Activated gamma-delta T cell (primary cell): ENCODE data around the gene UBE2I.
"Not testable (repeated sequence)": the region's sequence is repeated elsewhere in the genome, so short reads cannot be mapped to it uniquely, and the experiment has no call there.

Source experiments
- DNase-seq: peaks from one replicate; lab custom pipeline; 2025; lab: John Stamatoyannopoulos, UW

The UBE2I gene

DNA sequence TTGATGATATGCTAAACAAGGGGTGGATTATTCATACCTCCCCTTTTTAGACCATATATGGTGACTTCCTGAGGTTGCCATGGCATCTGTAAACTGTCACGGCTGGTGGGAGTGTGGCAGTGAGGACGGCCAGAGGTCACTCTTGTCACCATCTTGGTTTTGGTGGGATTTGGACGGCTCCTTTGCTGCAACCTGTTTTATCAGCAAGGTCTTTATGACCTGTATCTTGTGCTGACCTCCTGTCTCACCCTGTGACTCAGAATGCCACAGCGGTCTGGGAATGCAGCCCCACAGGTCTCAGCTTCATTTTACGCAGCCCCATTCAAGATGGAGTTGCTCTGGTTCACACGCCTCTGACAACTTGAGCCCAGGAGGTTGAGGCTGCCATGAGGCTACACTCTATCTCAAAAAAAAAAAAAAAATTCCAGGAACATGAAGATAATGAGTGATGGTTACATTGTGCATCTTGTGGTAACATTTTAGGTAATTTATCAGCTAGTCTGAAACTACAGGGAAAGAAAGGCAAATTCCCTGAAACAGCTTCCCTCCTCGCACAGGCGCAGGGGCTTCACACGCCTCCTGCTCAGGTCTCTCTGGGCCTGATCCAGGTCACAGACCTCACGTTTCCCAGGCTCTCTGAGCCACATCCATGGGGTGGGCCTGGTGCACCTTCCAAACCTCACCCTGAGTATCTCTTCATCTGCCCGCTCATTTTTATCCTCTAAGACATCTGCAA, 15.3 kb upstream of the UBE2I start:
- no peak for DNase-seq

DNA sequence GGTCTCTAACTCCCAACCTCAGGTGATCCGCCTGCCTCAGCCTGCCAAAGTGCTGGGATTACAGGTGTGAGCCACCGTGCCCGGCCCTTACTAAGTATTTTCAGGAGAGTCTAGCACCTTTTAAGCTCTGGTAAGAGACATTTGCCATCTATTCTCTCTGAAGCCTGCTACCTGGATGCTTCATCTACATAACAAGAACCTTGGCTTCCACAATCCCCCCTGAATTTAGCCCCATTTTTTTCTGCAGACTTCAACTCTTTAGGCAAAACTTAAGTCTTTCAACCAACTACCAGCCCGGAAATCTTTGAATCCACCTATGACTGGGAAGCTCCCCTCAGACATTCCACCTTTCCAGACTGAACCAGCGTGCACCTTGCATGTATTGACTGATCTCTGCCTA, 14.0 kb upstream of the UBE2I start:
- DNase-seq = no peak

DNA sequence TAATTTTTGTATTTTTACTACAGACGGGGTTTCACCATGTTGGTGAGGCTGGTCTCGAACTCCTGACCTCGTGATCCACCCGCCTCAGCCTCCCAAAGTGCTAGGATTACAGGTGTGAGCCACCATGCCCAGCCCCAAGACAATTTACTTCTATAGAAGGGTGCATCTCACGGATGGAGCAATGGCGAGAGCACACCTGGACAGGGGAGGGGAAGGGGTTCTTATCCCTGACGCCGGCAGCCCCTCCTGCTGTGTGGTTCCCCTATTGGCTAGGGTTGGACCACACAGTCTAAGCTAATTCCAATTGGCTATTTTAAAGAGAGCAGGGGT, 12.8 kb upstream of the UBE2I start:
- DNase-seq = not testable (repeated sequence)

DNA sequence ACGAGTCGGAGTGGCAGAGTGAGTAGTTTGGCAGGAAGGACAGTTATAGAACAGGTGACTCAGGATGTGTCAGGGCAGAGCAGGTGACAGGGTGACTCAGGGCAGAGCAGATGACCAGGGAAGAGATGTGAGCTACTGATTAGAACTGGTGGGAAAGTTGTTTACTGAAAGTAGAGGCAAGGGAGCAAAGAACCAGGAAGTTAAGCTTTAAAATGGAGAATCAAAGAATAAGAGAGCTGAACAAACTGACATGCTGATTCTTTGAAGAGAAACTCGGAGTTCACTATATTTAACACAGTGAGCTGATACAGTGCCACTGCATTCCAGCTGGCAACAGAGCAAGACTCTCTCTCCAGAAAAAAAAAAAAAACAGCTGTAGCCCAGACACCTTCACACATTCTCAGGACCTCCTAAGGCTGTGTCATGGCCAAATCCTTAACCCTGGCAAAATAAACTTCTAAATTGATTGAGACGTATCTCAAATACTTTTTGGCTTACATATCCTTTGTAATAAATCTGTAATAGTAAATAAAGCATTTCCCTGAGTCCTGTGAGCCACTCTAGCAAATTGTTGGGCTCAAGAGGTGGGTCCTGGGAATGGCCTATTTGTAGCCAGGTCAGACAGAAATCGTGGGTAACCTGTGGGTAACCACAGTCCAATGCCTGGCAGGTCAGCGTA, 12.3 kb upstream of the UBE2I start:
- no peak for DNase-seq

DNA sequence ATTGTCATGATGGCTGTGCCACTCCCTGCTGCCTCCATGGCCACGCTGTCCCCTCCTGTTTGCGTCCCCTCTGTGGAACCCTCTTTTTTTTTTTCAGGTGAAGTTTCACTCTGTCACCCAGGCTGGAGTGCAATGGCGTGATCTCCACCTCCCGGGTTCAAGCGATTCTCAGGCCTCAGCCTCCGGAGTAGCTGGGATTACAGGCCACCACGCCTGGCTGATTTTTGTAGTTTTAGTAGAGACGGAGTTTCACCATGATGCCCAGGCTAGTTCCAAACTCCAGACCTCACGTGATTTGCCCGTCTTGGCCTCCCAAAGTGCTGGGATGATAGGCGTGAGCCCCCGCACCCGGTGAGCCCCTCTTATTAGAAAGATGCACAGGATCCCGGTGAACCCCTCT, 11.0 kb upstream of the UBE2I start:
- DNase-seq = no peak

DNA sequence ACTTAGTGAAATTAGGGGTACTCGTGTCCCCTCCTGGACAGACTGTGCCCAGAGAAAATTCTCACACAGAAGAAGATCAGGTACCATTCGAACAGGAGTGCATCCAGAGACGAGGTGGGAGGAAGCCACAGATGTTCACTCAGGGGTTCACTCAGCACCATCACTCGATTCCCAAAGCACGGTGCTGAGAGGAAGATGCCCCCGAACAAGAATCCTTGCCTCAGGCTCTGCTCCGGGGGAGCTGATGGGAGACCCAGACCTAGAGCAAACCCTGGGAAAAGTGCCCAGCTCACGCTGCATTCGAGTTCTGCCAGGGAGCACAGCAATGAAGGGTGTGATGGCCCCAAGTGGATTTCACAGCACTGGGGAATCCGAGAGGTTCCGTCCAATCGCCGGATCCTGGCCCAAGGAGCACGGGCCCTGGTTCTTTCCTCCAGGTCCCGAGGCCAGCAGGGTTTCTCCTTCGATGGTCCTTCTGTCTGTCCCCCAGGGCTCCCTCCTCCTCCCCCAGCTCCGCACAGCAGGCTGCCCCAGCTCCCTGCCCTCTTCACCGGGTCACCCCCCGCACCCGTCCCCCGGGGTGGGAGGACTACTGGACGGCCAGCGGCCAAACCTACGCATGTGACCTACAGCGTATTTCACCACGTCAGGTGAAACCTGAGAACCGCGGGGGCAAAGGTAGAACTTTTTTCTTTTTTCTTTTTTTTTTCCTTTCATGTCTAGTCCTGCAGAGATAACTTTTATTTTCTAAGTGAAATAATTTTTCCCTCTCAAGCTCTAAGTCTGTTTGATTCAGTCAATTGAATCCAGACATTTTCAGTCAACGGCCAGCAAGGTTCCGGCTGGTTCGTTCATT, 10.2 kb upstream of the UBE2I start:
- no peak for DNase-seq

DNA sequence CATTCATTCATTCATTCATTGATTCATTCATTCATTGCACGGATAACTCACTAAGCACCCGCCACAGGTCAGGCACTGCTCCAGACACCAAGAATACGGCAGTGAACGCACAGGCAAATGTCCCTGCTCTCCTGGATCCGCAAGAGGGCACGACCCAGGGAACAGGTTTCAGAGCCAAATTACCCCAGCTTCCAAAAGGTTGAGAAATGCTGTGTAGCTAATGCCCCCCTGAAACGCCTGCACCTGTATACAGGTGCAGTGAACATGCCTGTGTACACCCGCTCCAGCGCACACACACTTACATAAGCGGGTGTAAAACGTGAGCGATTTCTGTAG, 9.6 kb upstream of the UBE2I start:
- no peak for DNase-seq

DNA sequence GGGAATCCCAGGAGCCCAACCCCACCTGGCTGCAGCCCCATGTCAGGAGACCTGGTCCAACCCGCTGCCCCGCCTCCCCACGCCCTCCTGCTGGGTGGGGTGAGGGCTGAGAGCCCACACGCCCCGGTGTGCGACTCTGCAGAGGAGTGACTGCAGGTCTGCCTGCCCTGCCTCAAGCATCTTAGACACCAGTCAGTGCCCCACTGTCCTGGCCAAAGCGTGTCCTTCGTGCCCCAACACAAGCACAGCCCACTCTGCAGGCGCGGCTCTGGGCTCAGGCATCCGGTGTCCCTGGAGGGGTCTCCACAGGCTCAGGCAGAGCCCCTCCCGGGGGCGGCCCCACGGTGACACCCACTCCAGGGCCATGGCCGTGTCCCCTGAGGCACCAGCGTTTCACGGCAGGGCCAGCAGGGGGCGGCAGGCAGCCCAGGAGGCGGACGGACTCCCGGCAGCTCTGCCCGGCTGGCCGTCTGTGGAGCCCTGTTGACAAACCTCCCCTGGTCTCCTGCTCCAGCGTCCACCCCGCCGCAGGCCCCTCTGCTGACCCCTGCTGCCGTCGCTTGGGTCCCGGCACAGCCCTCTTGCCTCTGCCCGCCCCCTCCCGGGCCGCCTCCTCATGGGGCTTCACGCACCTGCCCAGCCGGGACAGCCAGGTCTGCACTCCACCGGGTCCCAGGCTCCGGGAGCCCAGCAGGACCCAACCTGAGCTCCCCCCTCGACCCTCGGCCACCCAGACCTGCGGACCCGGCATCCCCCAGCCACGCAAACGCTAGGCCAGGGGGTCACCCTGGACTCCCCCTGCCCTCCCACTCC, 8.6 kb upstream of the UBE2I start:
- peak; percentile 52 for DNase-seq

DNA sequence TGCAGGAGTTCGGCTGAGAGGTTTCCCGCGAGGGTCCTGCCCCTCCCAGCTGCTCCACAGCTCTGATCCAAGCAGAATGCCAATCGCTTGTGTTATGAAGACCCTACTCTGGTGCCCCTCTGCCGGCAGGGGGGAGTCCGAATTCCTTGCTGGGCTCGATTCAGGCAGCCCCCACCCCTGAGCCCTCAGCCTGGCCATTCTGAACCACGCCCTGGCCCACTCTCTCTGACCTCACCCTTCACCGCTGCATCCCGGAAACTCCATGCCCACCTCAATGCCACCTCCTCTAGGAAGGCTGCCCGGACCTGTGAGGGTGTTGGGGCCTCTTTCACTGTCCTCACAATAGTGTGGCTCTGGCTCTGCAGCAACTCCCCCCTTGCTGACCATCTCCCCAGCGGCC, 7.9 kb upstream of the UBE2I start:
- DNase-seq = no peak

DNA sequence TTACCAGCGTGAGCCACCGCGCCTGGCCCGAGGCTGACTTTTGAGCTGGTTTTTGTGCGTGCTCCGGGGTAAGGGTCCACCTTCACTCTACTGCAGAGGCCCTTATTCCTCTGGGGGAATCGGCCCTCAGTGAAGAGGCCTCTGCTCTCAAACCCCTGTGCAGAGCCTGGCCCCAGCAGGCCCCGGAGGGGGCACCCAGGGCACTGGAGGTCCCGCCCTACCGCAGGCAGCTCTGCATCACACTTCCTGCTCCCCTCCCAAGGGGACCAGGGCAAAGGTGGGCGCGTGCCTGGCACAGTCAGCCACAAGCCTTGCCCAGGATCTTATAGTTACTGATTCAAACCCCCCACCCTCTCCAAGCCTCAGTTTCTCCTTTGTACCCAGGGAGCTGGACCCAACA, 3.6 kb upstream of the UBE2I start:
- DNase-seq = no peak

DNA sequence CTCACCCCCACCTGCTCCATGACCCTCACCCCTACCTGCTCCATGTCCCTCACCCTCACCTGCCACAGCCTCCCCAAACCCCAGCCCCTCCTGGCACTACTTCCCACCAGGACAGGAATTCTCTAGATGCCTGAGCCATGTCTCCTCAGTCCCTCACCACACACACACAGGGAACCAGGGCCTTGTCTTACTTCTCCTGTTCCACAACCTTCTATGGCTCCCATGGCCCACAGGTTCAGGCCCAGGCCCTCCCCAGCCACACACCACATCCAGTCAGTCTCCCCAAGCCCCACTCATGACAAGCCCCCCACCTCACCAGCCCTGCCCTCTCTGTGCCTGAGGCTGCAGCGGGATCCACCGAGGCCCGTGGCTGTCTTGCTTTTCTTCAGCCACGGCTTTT, 3.1 kb upstream of the UBE2I start:
- DNase-seq = no peak

DNA sequence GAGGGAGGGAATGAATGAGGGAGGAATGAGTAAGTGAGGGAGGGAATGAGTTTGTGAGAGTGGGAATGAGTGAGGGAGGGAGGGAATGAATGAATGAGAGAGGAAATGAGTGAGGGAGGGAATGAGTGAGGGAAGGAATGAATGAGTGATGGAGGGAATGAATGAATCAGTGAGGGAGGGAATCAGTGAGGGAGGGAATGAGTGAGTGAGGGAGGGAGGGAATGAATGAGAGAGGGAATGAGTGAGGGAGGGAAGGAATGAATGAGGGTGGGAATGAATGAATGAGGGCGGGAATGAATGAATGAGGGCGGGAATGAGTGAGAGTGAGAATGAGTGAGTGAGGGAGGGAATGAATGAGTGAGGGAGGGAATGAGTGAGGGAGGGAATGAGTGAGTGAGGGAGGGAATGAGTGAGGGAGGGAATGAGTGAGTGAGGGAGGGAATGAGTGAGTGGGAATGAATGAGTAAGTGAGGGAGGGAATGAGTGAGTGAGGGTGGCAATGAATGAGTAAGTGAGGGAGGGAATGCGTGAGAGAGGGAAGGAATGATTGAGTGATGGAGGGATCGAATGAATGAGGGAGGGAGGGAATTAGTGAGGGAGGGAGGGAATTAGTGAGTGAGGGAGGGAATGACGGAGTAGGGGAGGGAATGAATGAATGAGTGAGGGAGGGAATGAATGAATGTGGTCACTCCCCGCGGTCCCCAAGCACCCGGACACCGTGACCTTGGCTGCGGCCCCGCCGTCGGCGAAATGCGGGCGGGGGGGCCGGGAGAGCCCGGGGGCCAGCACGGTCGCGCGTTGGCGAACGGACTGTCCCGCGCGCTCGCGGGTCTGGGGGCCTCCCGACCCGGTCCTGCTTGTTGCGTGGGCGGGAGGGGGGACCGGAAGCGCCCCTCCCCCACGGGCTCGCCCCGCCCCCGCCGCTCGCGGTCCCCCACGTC, 1.1 kb upstream of the UBE2I start:
- no peak for DNase-seq

DNA sequence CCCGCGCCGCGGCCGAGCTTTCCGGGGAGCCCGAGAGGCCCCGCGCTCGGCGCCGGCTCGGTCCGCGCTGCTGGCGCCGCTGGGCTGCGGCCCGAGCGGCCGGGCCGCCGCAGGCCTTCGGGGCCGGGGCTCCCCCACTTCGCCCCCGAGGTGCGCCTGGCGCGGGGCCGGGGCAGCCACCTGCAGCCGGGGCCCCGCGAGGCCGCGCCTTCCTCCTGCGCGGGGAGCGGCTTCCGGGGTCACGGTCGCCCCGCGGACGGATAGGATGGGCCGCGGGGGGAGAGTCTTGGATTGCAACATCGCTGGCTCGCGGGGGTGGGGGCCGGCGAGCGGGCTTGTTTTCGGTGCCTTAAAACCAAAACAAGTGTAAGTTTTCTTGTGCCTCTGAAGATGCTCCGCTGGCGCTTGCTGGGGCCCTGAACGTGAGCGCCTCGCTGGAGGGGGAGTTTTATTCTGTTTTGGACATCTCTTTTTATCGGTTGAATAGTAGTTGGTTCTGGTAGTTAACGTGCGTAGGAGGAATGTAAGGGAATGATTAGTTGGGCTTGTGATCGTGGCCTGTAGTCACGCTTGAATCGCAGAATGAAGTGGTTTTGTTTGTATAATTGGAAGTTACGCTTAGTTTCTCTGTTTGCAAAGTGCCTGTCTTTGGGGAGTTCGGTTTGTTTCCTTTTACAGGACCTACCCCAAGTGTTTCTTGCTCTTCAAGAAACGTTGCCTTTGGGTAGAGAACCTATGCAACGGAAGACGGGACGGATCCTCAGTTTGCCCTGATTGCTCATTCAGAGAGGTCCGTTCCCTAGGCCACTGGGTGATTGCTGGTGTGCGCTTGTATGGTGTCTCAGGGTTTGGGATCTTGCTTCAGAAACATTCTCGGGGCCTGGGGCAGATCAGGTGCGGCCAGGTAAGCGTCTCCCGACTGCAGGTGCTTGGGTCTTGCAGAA, 724 bp downstream of the UBE2I start:
- DNase-seq = peak; percentile 62

DNA sequence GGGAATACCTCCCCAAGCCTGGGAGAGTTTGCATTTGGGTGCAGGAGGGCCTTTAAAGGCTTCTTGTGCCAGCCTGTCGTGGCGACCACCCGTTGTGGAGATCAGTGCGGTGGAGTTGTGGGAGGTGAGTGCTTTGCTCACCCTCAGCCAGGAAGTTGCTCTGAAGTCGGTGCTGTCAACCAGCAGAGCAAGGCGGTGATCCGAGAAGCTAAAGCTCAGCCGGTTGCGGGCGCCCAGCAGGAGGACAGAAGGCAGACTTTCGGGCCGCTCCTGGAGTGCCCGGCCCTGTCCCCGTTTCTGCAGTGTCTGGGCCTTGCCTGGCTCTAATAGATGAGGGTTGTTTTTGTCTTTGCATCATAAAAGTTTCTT, 1.4 kb downstream of the UBE2I start:
- DNase-seq = no peak

DNA sequence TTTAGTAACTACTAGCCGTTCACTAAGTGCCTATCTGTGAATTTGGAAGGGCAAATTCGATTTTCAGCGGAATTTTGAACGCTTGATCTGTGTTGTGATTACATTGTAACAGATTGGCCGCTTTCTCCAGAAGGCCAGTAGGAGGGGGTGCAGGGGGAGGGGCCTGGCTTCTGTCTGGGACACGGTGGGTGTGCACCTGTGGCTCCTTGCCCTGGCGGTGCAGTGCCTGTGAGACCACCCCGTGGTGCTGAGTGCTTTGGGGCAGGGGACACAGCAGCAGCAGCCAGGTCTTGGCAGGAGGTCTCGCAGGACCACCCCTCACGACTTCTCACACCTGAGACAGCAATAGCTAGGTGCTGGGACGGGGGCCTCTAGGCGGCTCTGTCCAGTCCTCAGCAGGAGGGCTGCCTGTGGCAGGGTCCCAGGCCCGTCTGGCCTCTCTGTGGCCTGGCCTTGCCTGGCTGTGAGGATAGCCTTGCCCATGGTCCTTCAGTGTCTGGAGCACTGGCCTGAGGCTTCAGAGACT, 1.8 kb downstream of the UBE2I start:
- no peak for DNase-seq

DNA sequence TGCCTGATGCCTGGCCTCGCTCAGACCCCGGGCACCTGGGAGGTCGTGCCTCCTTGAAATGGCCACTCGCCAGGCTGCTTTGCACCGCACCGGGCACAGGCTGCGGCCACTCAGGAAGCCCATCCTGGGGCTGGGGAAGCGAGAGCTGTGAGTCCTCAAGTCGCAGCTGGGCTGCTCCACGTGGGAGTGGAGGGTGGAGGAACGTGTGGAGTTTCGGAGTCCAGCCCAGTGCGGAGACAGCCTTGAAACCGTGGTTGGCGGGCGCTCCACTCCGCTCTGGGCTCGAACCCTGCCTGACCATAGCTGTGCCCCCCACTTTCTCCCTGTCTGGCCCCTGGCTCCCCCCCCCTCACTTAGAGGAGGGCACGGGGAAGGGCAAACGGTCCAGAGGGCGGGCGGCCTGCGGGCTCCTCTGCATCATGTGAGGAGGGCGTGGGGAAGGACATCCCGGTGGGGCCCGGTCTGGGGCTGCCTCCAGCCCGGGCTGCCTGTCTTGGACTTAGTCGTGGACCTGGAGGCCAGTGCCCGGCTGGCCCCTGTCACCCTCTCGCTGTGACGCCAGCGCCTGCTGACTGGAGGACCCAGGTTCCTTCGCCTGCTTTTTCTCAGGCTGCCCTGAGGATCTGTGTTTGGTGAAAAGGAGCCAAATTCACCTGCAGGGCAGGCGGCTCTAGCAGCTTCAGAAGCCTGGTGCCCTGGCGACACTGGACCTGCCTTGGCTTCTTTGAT, 2.5 kb downstream of the UBE2I start:
- DNase-seq = no peak

DNA sequence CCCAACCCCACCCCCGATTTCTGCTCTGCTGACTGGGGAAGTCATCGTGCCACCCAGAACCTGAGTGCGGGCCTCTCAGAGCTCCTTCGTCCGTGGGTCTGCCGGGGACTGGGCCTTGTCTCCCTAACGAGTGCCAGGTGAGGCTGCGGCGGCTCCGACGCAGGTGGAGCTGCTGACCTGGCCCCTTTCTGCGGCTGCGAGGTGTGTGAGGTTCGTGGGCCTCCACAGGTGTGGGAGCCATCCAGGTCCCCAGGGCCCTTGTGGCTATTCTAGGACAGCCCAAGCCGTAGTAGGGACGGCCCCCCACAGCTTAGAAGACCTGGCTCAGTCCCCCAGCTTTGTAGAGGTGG, 3.0 kb downstream of the UBE2I start:
- DNase-seq = no peak

DNA sequence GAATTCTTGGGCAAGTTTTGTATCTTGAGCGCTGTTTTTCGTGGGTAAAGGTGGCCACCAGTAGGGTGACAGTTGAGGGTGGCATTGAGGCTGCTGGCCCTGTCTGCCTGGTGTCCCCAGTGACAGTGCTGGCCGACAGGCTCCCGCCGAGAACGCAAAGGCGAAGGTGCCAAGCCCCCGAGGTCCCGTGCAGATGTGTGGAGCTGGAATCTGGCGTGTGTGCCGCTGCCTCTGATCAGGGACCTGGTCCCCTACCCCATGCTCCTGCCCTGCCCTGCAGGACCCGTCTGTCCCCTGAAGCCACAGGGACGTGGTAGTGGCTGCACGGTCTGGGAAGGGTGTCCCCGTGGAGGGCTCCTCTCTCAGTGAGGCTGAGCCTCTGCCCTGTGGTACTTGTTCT, 3.5 kb downstream of the UBE2I start:
- no peak for DNase-seq

DNA sequence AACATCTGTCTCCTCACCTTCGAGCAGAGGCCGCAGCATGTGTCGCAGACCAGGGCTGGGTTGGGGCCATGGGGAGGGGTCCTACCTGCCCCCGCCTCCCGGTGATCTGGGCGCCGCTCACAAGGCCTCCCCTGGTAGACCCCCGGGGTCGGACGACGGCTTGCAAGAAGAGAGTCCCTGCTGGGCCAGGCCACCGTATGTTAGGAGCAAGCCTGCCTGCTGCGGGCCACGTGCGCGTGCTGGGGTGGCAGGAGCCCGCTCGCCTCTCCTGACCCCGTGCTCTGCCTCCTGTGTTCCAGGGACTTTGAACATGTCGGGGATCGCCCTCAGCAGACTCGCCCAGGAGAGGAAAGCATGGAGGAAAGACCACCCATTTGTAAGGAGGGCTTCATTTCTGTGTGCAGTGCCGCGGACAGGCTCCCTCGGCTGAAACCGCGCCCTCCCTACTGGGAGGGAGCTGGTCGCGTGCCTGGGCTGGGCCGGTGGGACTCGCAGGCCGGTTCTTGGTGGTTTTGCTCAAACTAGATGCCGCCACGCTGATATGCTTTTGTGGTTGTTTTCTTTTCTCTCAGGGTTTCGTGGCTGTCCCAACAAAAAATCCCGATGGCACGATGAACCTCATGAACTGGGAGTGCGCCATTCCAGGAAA, 4.4 kb downstream of the UBE2I start:
- DNase-seq = no peak
